Tibial nerve (tissue), 4 donors: Measurements from ENCODE around the gene AFAP1L1. TPM values are rescaled to one million over a fixed set of nuclear protein-coding genes. Genes with fewer than 3 reads are reported as not detected.

Experiments
- DNase-seq, 2 donors: peaks; one replicate each; pipeline ENCODE4 v3.0.0-alpha.2; 2019; ENCODE audit warnings: low spot score in 2 of 2
- H3K27ac ChIP-seq, 4 donors: fragments of 200-600 bp; sonication (generic) in 3 of 4; one replicate each; pipeline ENCODE4 v1.5.1; 2017 to 2019; ENCODE audit warnings: mild to moderate bottlenecking in 1 of 4
- H3K27me3 ChIP-seq, 2 donors: fragments of 200-600 bp; sonication (generic) in 1 of 2; one replicate each; pipeline versions ENCODE4 v1.5.1 to v1.6.0; 2017 to 2019
- H3K36me3 ChIP-seq, 3 donors: fragments of 200-600 bp; sonication (generic); one replicate each; pipeline ENCODE4 v1.5.1; 2018 to 2019
- H3K4me1 ChIP-seq, 4 donors: fragments of 200-600 bp; sonication (generic) in 3 of 4; one replicate each; pipeline ENCODE4 v1.5.1; 2017 to 2019
- H3K4me3 ChIP-seq, 4 donors: fragments of 200-600 bp; sonication (generic) in 3 of 4; one replicate each; pipeline ENCODE4 v1.5.1; 2017 to 2019; ENCODE audit warnings: mild to moderate bottlenecking in 1 of 4, moderate library complexity in 1 of 4
- H3K9me3 ChIP-seq, 4 donors: fragments of 200-600 bp; sonication (generic) in 3 of 4; one replicate each; pipeline ENCODE4 v1.5.1; 2017 to 2019
- CTCF ChIP-seq, 5 experiments: fragments of 200-600 bp in 3 of 5; fragments of 450-650 bp in 2 of 5; sonication (generic) in 3 of 5; IDR thresholded peaks; one replicate each; pipeline ENCODE4 v1.5.1; 2016 to 2019; ENCODE audit warnings: antibody characterized with exemption in 5 of 5, mild to moderate bottlenecking in 3 of 5, moderate library complexity in 2 of 5
- EP300 ChIP-seq, 2 donors: sonication (generic); formaldehyde crosslinking; IDR thresholded peaks; one replicate each; pipeline ENCODE4 v1.6.1; 2017; ENCODE audit warnings: antibody characterized with exemption in 2 of 2, mild to moderate bottlenecking in 1 of 2
- POLR2A ChIP-seq, 2 donors: fragments of 450-650 bp; IDR thresholded peaks; one replicate each; pipeline ENCODE4 v1.6.1; 2017; ENCODE audit warnings: antibody characterized with exemption in 2 of 2, mild to moderate bottlenecking in 2 of 2, moderate library complexity in 2 of 2
- WGBS, 2 donors: methylation state at CpG; one replicate each; pipeline ENCODE4 v1.1.5; 2018; 5-methylcytosine and 5-hydroxymethylcytosine counted together
- total RNA-seq, 4 donors: library from RNA; depleted of rRNA; stranded (reverse); fragments of >200 nt; gene quantifications; one replicate each; pipeline ENCODE4 v1.1.0, GENCODE V29; 2016

The AFAP1L1 gene
- total RNA-seq, 4 donors from 2014 or later = 40.8 to 93.5 (median 91.6) TPM

GRCh38 chr5:149301049-149301743 lies 29.5 kb downstream of the AFAP1L1 start:
- Histone ChIP-seq H3K27ac (no peak overlapping the region), H3K36me3 (peaks cover 0 to 70% (median 0%) of the 10 kb centered on the region in 3 donors), H3K4me1 (peaks cover 0 to 29% (median 1%) of the 10 kb centered on the region in 4 donors), H3K27me3 (no peaks in the 10 kb centered on the region), H3K9me3 (no peaks in the 10 kb centered on the region), H3K4me3 (no peak overlapping the region)
- WGBS, 2 donors = 89 to 93% methylated on average over 13 of the region's 13 CpGs
- TF ChIP-seq CTCF (IDR thresholded peaks at IDR 0.05) (no peak), EP300 (IDR thresholded peaks at IDR 0.05) (no peak), POLR2A (IDR thresholded peaks at IDR 0.05) (no peak)
- no peak for DNase-seq

GRCh38 chr5:149301744-149302380 lies 30.2 kb downstream of the AFAP1L1 start:
- TF ChIP-seq EP300 (IDR thresholded peaks at IDR 0.05) = no peak
- TF ChIP-seq POLR2A (IDR thresholded peaks at IDR 0.05) = no peak
- no peak for TF ChIP-seq CTCF (IDR thresholded peaks at IDR 0.05)
- H3K27ac ChIP-seq = no peak overlapping the region
- no peaks in the 10 kb centered on the region for H3K27me3 ChIP-seq
- no peak for DNase-seq
- 69 to 87% methylated on average over 6 to 8 of the region's 8 CpGs for WGBS, 2 donors
- no peak overlapping the region for H3K4me3 ChIP-seq
- no peaks in the 10 kb centered on the region for H3K9me3 ChIP-seq
- H3K36me3 ChIP-seq = peaks cover 0 to 76% (median 0%) of the 10 kb centered on the region in 3 donors
- peaks cover 0 to 23% (median 0%) of the 10 kb centered on the region in 4 donors for H3K4me1 ChIP-seq

GRCh38 chr5:149302641-149303040 lies 31.0 kb downstream of the AFAP1L1 start:
- no peaks in the 10 kb centered on the region for H3K9me3 ChIP-seq
- no peak for TF ChIP-seq CTCF (IDR thresholded peaks at IDR 0.05)
- no peak for TF ChIP-seq EP300 (IDR thresholded peaks at IDR 0.05)
- TF ChIP-seq POLR2A (IDR thresholded peaks at IDR 0.05) = no peak
- 75 to 82% methylated on average over 5 of the region's 5 CpGs for WGBS, 2 donors
- DNase-seq = no peak
- no peak overlapping the region for H3K4me3 ChIP-seq
- H3K27ac ChIP-seq = no peak overlapping the region
- peaks cover 0 to 23% (median 0%) of the 10 kb centered on the region in 4 donors for H3K4me1 ChIP-seq
- H3K27me3 ChIP-seq = no peaks in the 10 kb centered on the region
- peaks cover 0 to 84% (median 0%) of the 10 kb centered on the region in 3 donors for H3K36me3 ChIP-seq

GRCh38 chr5:149303210-149303609 lies 31.6 kb downstream of the AFAP1L1 start:
- H3K36me3 ChIP-seq = peaks cover 0 to 88% (median 0%) of the 10 kb centered on the region in 3 donors
- DNase-seq = no peak
- WGBS, 2 donors = 74 to 79% methylated on average over 4 of the region's 4 CpGs

More at GRCh38 chr5:149303210-149303609, 31.6 kb downstream of the AFAP1L1 start:
- H3K4me1 ChIP-seq = peaks cover 0 to 18% (median 0%) of the 10 kb centered on the region in 4 donors
- no peak overlapping the region for H3K4me3 ChIP-seq
- no peaks in the 10 kb centered on the region for H3K9me3 ChIP-seq
- TF ChIP-seq POLR2A (IDR thresholded peaks at IDR 0.05) = no peak
- TF ChIP-seq CTCF (IDR thresholded peaks at IDR 0.05) = no peak
- TF ChIP-seq EP300 (IDR thresholded peaks at IDR 0.05) = no peak
- no peak overlapping the region for H3K27ac ChIP-seq
- H3K27me3 ChIP-seq = no peaks in the 10 kb centered on the region
